Measurements from ENCODE around the gene NT5DC2.

GRCh38 chr3:52511509-52511908 is 22.1 kb downstream of the NT5DC2 start:
- TF ChIP-seq EZH2 (IDR thresholded peaks at IDR 0.05; ENCODE audit: low read depth) (no peak), CTCF (conservative IDR thresholded peaks at IDR 0.05) (no peak)

Measured in PC-9 (cell line).